Inflammatory macrophage (primary cell): ENCODE data around the gene FETUB.
"Not testable (repeated sequence)": the region's sequence is repeated elsewhere in the genome, so short reads cannot be mapped to it uniquely, and the experiment has no call there.

ENCODE experiments used
- DNase-seq, 2 donors: peaks; one replicate each; pipeline ENCODE4 v3.0.0-alpha.2; 2020 to 2022

The FETUB gene

GRCh38 chr3:186679151-186679550 is 39.0 kb downstream of the FETUB start:
- DNase-seq, result no peak

GRCh38 chr3:186680869-186681268 is 40.7 kb downstream of the FETUB start:
- no peak for DNase-seq

- peak; percentile 26 to 58 for DNase-seq
These were observed 42.6 kb downstream of the FETUB start for GRCh38 chr3:186682812-186683211.

GRCh38 chr3:186683979-186684378 is 43.8 kb downstream of the FETUB start:
- no peak for DNase-seq

- DNase-seq, result not testable (repeated sequence)
These were observed 46.3 kb downstream of the FETUB start for GRCh38 chr3:186686475-186686874.

GRCh38 chr3:186687120-186687651 is 47.0 kb downstream of the FETUB start:
- DNase-seq, result no peak

GRCh38 chr3:186690304-186690703 is 50.1 kb downstream of the FETUB start:
- DNase-seq, result not testable (repeated sequence)

- DNase-seq, result no peak
These were observed 51.5 kb downstream of the FETUB start for GRCh38 chr3:186691676-186692075.

- DNase-seq, result no peak
These were observed 53.6 kb downstream of the FETUB start for GRCh38 chr3:186693843-186694242.

GRCh38 chr3:186694288-186695032 is 54.3 kb downstream of the FETUB start:
- no peak for DNase-seq

GRCh38 chr3:186696522-186696921 is 56.3 kb downstream of the FETUB start:
- DNase-seq, result no peak

GRCh38 chr3:186697510-186697909 is 57.3 kb downstream of the FETUB start:
- no peak for DNase-seq

- DNase-seq, result no peak
These were observed 60.1 kb downstream of the FETUB start for GRCh38 chr3:186700267-186700666.

- DNase-seq, result not testable (repeated sequence)
These were observed 62.3 kb downstream of the FETUB start for GRCh38 chr3:186702451-186702850.
